ENCODE results near the gene DENND6A.
"Not testable (repeated sequence)": the region's sequence is repeated elsewhere in the genome, so short reads cannot be mapped to it uniquely, and the experiment has no call there.

The DENND6A gene

GRCh38 chr3:57624801-57625200 is 68.1 kb downstream of the DENND6A start:
- no peak for DNase-seq

GRCh38 chr3:57622362-57622761 is 70.5 kb downstream of the DENND6A start:
- no peak for DNase-seq

- no peak for DNase-seq
Measured at GRCh38 chr3:57617739-57618138, 75.1 kb downstream of the DENND6A start.

GRCh38 chr3:57616233-57616632 is 76.6 kb downstream of the DENND6A start:
- no peak for DNase-seq

GRCh38 chr3:57611870-57612269 is 81.0 kb downstream of the DENND6A start:
- DNase-seq, result not testable (repeated sequence)

- no peak for DNase-seq
Measured at GRCh38 chr3:57605683-57606082, 87.2 kb downstream of the DENND6A start.

GRCh38 chr3:57604971-57605370 is 87.9 kb downstream of the DENND6A start:
- no peak for DNase-seq

- no peak for DNase-seq
Measured at GRCh38 chr3:57600195-57600594, 92.7 kb downstream of the DENND6A start.

- peak in 1 of 2 donors; percentile 36 for DNase-seq
Measured at GRCh38 chr3:57598765-57599360, 94.0 kb downstream of the DENND6A start.

- peak; percentile 100 for DNase-seq
Measured at GRCh38 chr3:57597127-57597923, 95.6 kb downstream of the DENND6A start, which contains the start of gene ARF4. Gene ARF4 (minus strand): TSS chr3:57597344. CDS start chr3:57597140, 204 bp downstream.

GRCh38 chr3:57596495-57597126 is 96.3 kb downstream of the DENND6A start:
- DNase-seq, result peak; percentile 66 to 70

- no peak for DNase-seq
Measured at GRCh38 chr3:57594576-57594975, 98.3 kb downstream of the DENND6A start.

GRCh38 chr3:57594144-57594543 is 98.7 kb downstream of the DENND6A start:
- DNase-seq, result no peak

GRCh38 chr3:57592306-57592705 is 100.6 kb downstream of the DENND6A start:
- no peak for DNase-seq

GRCh38 chr3:57587905-57588304 is 105.0 kb downstream of the DENND6A start:
- DNase-seq, result no peak

- no peak for DNase-seq
Measured at GRCh38 chr3:57586778-57587177, 106.1 kb downstream of the DENND6A start.

GRCh38 chr3:57583544-57583943 is 109.3 kb downstream of the DENND6A start:
- DNase-seq, result no peak

GRCh38 chr3:57582474-57583168 is 110.3 kb downstream of the DENND6A start:
- no peak for DNase-seq

- no peak for DNase-seq
Measured at GRCh38 chr3:57577801-57578200, 115.1 kb downstream of the DENND6A start.

- DNase-seq, result no peak
Measured at GRCh38 chr3:57575966-57576626, 116.8 kb downstream of the DENND6A start.

All from CD4-positive, alpha-beta T cell treated with Interleukin-4 for 1 hour (primary cell).